Chondrocyte (in vitro differentiated cells): ENCODE results near the gene RASAL1. TPM values are rescaled to one million over a fixed set of nuclear protein-coding genes. Genes with fewer than 3 reads are reported as not detected.

Experiments used
- DNase-seq: peaks from one replicate; pipeline ENCODE4 v3.0.0; 2021; ENCODE audit warnings: mixed read lengths, low spot score
- H3K27ac Mint-ChIP-seq: one replicate; pipeline ENCODE4 v1.8.0; 2021; ENCODE audit warnings: mild to moderate bottlenecking, moderate library complexity, mixed read lengths; ENCODE audit not compliant: unreplicated experiment
- H3K27me3 Mint-ChIP-seq: 2 replicates; pipeline ENCODE4 v1.8.0; 2021; ENCODE audit warnings: low read depth, mixed read lengths
- H3K36me3 Mint-ChIP-seq: 2 replicates; pipeline ENCODE4 v1.8.0; 2021; ENCODE audit warnings: low read depth, mixed read lengths
- H3K4me1 Mint-ChIP-seq: 2 replicates; pipeline ENCODE4 v1.8.0; 2021; ENCODE audit warnings: low read depth, mild to moderate bottlenecking, mixed read lengths
- H3K4me3 Mint-ChIP-seq: one replicate; pipeline ENCODE4 v1.8.0; 2021; ENCODE audit warnings: mild to moderate bottlenecking, moderate library complexity, mixed read lengths; ENCODE audit not compliant: unreplicated experiment
- H3K9me3 Mint-ChIP-seq: 2 replicates; pipeline ENCODE4 v1.8.0; 2021; ENCODE audit warnings: low read depth, mixed read lengths
- total RNA-seq: library from RNA; stranded (reverse); gene quantifications from 3 replicates; pipeline ENCODE4 v1.2.1, GENCODE V29; 2021
- TF ChIP-seq, protein P1 (sequence below): fragments of 200-600 bp; sonication (generic); IDR thresholded peaks from 2 replicates; pipeline ENCODE4 v1.5.0; 2021; ENCODE audit warnings: antibody characterized with exemption, mild to moderate bottlenecking, moderate library complexity

Gene RASAL1
- total RNA-seq, 1 donor from 2014 or later: not detected

- Mint-ChIP-seq H3K4me1 (no peaks in the 10 kb centered on the region), H3K27ac (no peak overlapping the region), H3K4me3 (no peak overlapping the region), H3K27me3 (peaks cover 28% of the 10 kb centered on the region), H3K9me3 (no peaks in the 10 kb centered on the region), H3K36me3 (no peaks in the 10 kb centered on the region)
- TF ChIP-seq, protein P1, sequence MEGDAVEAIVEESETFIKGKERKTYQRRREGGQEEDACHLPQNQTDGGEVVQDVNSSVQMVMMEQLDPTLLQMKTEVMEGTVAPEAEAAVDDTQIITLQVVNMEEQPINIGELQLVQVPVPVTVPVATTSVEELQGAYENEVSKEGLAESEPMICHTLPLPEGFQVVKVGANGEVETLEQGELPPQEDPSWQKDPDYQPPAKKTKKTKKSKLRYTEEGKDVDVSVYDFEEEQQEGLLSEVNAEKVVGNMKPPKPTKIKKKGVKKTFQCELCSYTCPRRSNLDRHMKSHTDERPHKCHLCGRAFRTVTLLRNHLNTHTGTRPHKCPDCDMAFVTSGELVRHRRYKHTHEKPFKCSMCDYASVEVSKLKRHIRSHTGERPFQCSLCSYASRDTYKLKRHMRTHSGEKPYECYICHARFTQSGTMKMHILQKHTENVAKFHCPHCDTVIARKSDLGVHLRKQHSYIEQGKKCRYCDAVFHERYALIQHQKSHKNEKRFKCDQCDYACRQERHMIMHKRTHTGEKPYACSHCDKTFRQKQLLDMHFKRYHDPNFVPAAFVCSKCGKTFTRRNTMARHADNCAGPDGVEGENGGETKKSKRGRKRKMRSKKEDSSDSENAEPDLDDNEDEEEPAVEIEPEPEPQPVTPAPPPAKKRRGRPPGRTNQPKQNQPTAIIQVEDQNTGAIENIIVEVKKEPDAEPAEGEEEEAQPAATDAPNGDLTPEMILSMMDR: no peak
- DNase-seq: no peak
Observed at GRCh38 chr12:113062502-113063395, 72.8 kb downstream of the RASAL1 start.

DNA sequence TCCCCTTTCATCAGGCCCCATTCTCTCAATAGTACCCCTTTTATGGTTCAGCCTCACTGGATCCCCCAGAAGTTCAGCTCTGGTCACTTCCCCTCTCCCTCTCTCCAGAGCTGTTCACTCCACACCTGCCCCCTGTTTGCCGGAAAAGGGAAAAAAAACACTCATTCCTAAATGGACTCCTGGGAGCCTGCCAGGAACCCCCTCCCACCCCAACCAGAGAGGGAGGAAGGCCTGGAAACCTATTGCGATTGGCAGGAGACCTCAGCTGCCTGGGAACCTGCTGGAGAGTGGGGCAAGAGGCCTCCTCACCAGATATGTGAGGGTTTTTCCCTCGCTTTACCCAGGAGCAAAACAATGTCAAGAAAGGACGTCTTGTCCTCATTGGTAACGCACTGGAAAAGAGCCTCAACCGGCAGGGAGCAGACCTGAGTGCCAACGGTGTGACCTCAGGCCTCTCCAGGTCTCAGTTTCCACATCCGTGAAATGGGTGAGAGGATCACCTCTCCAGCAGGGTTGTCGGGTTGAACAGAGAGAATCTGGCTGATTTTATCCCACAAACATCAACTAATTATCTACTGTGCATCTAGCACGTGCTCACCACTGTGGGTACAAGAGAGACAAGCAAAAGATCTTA lies 74.4 kb downstream of the RASAL1 start:
- H3K4me1 Mint-ChIP-seq: peaks cover 2% of the 10 kb centered on the region
- peaks cover 30% of the 10 kb centered on the region for H3K27me3 Mint-ChIP-seq
- DNase-seq: peak; percentile 33
- no peak overlapping the region for H3K27ac Mint-ChIP-seq
- H3K9me3 Mint-ChIP-seq: no peaks in the 10 kb centered on the region
- H3K36me3 Mint-ChIP-seq: no peaks in the 10 kb centered on the region
- TF ChIP-seq, protein P1: no peak
- no peak overlapping the region for H3K4me3 Mint-ChIP-seq

- H3K9me3 Mint-ChIP-seq: no peaks in the 10 kb centered on the region
- H3K4me3 Mint-ChIP-seq: no peak overlapping the region
- no peak overlapping the region for H3K27ac Mint-ChIP-seq
- no peaks in the 10 kb centered on the region for H3K36me3 Mint-ChIP-seq
- H3K4me1 Mint-ChIP-seq: peaks cover 2% of the 10 kb centered on the region
- H3K27me3 Mint-ChIP-seq: peaks cover 34% of the 10 kb centered on the region
- TF ChIP-seq, protein P1: no peak
- DNase-seq: peak; percentile 33
Observed at GRCh38 chr12:113060336-113060960, 75.1 kb downstream of the RASAL1 start.

DNA sequence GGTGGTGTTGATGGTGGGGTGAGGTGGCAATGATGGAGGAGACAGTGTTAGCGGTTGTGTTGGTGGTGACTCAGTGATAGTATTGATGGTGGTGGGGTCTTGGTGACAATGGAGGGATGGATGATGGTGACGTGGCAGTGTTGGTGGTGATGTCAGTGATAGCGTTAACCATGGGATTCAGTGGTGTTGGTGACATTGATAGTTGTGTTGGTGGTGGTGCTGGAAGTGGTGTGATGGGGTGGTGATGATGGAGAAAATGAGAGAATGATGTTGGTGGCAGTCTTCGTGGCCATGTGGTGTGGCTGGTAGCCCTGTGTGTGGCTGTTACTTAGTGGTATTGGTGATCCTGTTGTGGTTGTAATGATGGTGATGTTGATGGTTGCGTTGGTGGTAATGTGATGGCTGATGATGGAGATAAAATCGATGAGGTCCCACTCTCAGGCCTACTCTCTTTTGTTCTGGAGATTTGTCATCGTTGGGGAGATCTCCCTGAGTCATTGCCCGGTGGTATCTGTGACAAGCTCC lies 76.4 kb downstream of the RASAL1 start:
- no peak overlapping the region for H3K27ac Mint-ChIP-seq
- peaks cover 34% of the 10 kb centered on the region for H3K27me3 Mint-ChIP-seq
- no peaks in the 10 kb centered on the region for H3K9me3 Mint-ChIP-seq
- no peak overlapping the region for H3K4me3 Mint-ChIP-seq
- H3K36me3 Mint-ChIP-seq: no peaks in the 10 kb centered on the region
- TF ChIP-seq, protein P1: no peak
- peak; percentile 2 for DNase-seq
- H3K4me1 Mint-ChIP-seq: peaks cover 2% of the 10 kb centered on the region

DNA sequence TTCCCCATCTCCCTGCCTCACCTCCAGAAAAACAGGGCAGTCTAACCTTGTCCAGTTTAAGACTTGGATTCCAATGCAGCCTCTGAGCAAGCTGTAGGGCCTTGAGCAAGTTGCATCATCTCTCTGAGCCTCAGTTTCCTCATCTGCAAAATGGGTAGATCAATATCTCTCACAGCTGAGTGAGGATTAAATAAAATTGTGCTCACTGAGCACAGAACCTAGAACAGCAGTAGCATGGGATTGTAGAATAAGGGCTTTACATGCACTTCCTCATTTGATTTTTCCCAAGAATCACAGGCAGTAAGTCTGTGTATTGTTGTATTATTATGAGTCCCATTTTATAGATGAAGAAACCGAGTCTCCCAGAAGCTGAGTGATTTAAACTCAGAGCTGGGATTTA lies 77.0 kb downstream of the RASAL1 start:
- Mint-ChIP-seq H3K27me3 (peaks cover 33% of the 10 kb centered on the region), H3K27ac (no peak overlapping the region), H3K4me3 (no peak overlapping the region), H3K4me1 (peaks cover 2% of the 10 kb centered on the region), H3K9me3 (no peaks in the 10 kb centered on the region), H3K36me3 (no peaks in the 10 kb centered on the region)
- no peak for DNase-seq
- TF ChIP-seq, protein P1: no peak
